Measurements from ENCODE around the gene MYOF. TPM values are rescaled to one million over a fixed set of nuclear protein-coding genes. Genes with fewer than 3 reads are reported as not detected.
"Not testable (repeated sequence)": the region's sequence is repeated elsewhere in the genome, so short reads cannot be mapped to it uniquely, and the experiment has no call there.

Gene MYOF
- total RNA-seq, 1 donor from 2014 or later: 25.4 TPM

DNA sequence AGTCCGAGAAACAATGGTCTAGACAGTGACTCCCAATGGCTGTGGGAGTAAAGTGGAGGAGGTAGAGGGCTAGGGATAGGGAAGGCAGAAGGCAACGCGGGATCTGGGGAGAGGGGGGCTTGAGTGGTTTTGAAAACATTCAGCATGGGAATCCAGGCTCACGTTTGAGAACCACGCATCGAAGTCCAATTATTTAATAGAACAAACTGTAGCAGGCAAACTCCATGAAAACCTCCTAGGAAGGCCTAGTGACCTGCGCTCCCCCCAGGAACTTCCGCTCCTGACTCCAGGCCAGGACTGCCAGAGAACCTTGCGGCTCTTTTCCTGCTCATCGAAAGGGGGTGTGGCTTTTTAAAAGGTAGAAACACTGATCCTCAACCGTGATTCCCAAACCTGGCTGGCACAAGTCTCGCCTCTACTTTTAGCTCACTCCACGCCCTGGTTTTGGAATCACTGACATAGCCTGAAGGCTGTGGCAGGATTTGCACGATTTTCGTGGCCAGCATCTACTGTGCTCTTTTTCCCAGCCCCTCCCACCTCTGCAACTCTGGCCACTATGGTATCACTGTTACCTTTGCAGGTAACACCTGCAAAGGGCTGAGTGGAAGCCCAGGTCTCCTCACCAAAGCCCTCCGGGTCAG, 43.4 kb downstream of the MYOF start:
- Mint-ChIP-seq H3K27me3 (no peaks in the 10 kb centered on the region), H3K9me3 (no peaks in the 10 kb centered on the region), H3K4me3 (no peak overlapping the region), H3K4me1 (peaks cover 2% of the 10 kb centered on the region), H3K27ac (no peak overlapping the region), H3K36me3 (ENCODE audit: low read depth) (no peaks in the 10 kb centered on the region)
- DNase-seq: no peak
- intact Hi-C loops (cut with micrococcal nuclease): no loop called here

DNA sequence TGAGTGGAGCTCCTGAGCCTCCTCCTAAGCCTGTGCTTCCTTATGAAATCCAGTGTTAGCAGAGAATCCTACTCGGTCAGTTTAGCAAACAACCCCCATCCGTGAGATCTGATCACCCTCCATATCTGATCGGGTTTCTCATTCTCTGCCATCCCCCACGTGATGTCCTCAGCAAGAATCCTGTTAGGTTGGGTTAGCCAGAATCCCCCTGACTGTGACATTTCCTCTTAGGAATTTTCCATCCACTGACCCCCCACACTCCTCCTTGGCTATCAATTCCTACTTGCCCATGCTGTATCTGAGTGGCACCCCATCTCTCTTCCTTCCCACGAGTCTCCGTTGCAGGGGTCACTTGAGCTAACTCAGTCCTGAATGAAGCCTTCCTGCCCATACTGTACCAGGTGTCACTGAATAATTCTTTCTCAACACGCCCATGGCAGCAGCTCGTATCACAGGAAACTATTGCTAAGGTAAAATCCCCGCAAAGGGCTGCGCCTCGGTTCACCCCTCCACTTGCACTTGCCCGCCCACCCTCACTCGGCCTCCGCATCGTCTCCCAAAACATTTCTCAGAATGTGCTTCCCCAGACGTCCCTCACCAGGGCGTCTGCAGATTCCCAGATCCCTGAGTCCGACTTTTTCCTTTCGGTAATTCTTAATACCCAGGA, 44.1 kb downstream of the MYOF start:
- intact Hi-C loops (cut with micrococcal nuclease): no loop called here
- Mint-ChIP-seq H3K4me1 (peaks cover 2% of the 10 kb centered on the region), H3K4me3 (no peak overlapping the region), H3K27me3 (no peaks in the 10 kb centered on the region), H3K9me3 (no peaks in the 10 kb centered on the region), H3K36me3 (ENCODE audit: low read depth) (no peaks in the 10 kb centered on the region), H3K27ac (no peak overlapping the region)
- no peak for DNase-seq

DNA sequence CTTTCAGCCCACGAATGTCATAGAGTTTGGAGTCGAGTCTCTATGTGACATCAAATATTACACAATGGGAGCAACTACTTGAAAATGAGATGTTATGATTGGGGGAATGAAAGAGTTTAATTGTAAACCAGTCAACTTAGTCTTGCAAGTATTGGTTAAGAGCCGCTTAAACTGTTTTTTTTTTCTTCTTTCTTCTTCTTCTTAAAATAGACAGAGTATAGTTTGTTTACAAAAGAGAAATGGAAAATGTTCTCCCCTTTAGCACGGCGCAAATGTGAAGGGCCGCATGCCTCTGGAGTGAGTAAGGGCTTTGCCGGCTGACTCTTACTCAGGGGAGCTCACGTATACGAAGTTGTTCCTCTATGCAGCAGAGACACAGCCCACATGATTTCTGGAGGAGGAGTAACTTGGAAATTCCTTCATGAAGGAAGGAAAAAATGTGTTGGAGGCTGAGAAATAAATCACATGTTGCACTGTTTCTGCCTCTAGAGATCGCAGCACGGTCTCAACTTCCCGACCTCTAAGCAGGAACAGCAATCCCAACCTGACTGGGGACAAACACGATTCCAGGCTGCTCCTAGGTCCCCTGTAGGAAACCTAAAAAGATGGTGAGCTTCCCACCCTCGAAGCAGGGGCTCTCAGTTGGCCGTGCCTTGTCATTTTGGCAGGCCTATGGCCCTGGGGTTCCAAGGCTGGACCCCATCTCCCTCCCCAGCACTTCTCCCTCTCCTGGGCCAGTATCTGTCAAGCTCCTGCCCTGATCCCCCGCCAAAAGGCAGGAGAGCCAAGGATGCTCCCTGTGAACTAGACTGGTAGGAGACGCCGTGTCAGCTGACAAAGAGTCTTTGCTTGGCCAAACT, 44.8 kb downstream of the MYOF start:
- intact Hi-C loops (cut with micrococcal nuclease): no loop called here
- Mint-ChIP-seq H3K36me3 (ENCODE audit: low read depth) (no peaks in the 10 kb centered on the region), H3K9me3 (no peaks in the 10 kb centered on the region), H3K27me3 (no peaks in the 10 kb centered on the region), H3K4me1 (peaks cover 2% of the 10 kb centered on the region), H3K27ac (no peak overlapping the region), H3K4me3 (no peak overlapping the region)
- DNase-seq: no peak

GRCh38 chr10:93436591-93437085, 45.5 kb downstream of the MYOF start:
- no peak overlapping the region for H3K27ac Mint-ChIP-seq
- no peak for DNase-seq
- no peak overlapping the region for H3K4me3 Mint-ChIP-seq
- no peaks in the 10 kb centered on the region for H3K36me3 Mint-ChIP-seq (ENCODE audit: low read depth)
- H3K4me1 Mint-ChIP-seq: peaks cover 2% of the 10 kb centered on the region
- no peaks in the 10 kb centered on the region for H3K9me3 Mint-ChIP-seq
- no peaks in the 10 kb centered on the region for H3K27me3 Mint-ChIP-seq
- intact Hi-C loops (cut with micrococcal nuclease): no loop called here

DNA sequence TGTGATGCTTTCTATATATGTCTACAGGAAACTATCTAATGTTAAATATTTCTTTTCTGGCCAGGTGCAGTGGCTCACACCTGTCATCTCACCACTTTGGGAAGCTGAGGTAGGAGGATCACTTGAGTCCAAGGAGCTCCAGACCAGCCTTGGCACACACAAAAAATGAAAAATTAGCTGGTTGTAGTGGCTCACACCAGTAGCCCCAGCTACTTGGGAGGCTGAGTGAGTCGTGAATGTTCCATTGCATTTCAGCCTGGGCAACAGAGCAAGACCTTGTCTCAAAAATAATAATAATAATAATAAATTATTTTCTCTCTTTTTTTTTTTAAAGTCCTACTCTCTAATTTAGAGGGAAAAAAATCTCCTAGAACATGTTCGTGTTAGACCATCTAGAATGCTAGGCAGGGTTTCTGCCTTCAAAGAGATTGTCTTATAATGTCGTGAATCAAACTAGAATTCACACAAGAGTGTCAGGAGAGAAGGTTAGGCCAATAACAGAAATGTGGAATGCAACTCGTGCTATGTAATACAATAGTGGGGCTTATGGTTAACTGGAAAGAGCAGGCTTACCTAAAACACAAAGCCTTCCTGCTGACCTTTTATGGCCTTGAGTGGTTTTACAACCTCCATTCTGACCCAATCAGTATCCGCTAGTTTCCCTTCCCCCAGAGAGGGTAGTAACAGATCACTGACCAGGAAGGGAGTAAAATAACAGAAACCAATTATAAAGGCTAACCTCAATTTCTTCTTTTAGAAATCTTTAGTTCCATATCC, 46.3 kb downstream of the MYOF start:
- peaks cover 3% of the 10 kb centered on the region for H3K36me3 Mint-ChIP-seq (ENCODE audit: low read depth)

GRCh38 chr10:93434991-93435491, 47.1 kb downstream of the MYOF start:
- H3K4me1 Mint-ChIP-seq: peaks cover 2% of the 10 kb centered on the region
- H3K4me3 Mint-ChIP-seq: no peak overlapping the region
- intact Hi-C loops (cut with micrococcal nuclease): no loop called here
- peaks cover 4% of the 10 kb centered on the region for H3K9me3 Mint-ChIP-seq
- no peaks in the 10 kb centered on the region for H3K27me3 Mint-ChIP-seq
- no peak overlapping the region for H3K27ac Mint-ChIP-seq
- no peak for DNase-seq
- H3K36me3 Mint-ChIP-seq (ENCODE audit: low read depth): peaks cover 3% of the 10 kb centered on the region

More for the DNA sequence above, 46.3 kb downstream of the MYOF start:
- intact Hi-C loops (cut with micrococcal nuclease): no loop called here
- H3K27ac Mint-ChIP-seq: no peak overlapping the region
- no peak for DNase-seq
- H3K27me3 Mint-ChIP-seq: no peaks in the 10 kb centered on the region
- H3K9me3 Mint-ChIP-seq: peaks cover 4% of the 10 kb centered on the region
- H3K4me3 Mint-ChIP-seq: no peak overlapping the region
- H3K4me1 Mint-ChIP-seq: peaks cover 2% of the 10 kb centered on the region

- H3K27me3 Mint-ChIP-seq: no peaks in the 10 kb centered on the region
- intact Hi-C loops (cut with micrococcal nuclease): no loop called here
- DNase-seq: no peak
- no peak overlapping the region for H3K27ac Mint-ChIP-seq
- peaks cover 5% of the 10 kb centered on the region for H3K4me1 Mint-ChIP-seq
- H3K4me3 Mint-ChIP-seq: no peak overlapping the region
- peaks cover 4% of the 10 kb centered on the region for H3K36me3 Mint-ChIP-seq (ENCODE audit: low read depth)
- peaks cover 11% of the 10 kb centered on the region for H3K9me3 Mint-ChIP-seq
Observed at GRCh38 chr10:93431361-93431760, 50.8 kb downstream of the MYOF start.

GRCh38 chr10:93425861-93426260, 56.3 kb downstream of the MYOF start:
- intact Hi-C loops (cut with micrococcal nuclease): no loop called here
- H3K36me3 Mint-ChIP-seq (ENCODE audit: low read depth): peaks cover 2% of the 10 kb centered on the region

DNA sequence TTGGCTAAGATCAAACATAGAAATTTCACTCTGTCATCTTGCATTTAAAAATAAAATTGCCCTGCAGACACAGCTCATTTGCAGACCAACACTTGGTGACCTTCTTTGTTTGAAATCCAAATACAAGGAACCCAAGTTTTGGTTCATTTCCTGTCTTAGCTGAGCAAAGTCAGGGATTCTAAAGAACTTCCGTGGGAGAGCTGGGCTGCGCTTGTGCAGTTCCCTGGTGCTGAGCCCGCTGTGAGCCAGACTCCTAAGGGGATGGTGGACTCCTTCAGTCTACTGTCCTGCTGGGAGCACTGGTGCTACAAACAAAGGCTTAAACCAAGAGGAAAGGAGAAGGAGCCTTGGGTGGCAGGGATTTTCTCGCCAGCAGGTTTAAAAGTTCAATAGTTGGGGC, 60.0 kb downstream of the MYOF start:
- Mint-ChIP-seq H3K36me3 (ENCODE audit: low read depth) (no peaks in the 10 kb centered on the region), H3K27me3 (no peaks in the 10 kb centered on the region), H3K9me3 (no peaks in the 10 kb centered on the region), H3K4me1 (peaks cover 5% of the 10 kb centered on the region), H3K27ac (no peak overlapping the region), H3K4me3 (no peak overlapping the region)
- intact Hi-C loops (cut with micrococcal nuclease): no loop called here
- DNase-seq: no peak

More at GRCh38 chr10:93425861-93426260, 56.3 kb downstream of the MYOF start:
- no peaks in the 10 kb centered on the region for H3K27me3 Mint-ChIP-seq
- DNase-seq: no peak
- no peak overlapping the region for H3K4me3 Mint-ChIP-seq
- peaks cover 7% of the 10 kb centered on the region for H3K9me3 Mint-ChIP-seq
- peaks cover 10% of the 10 kb centered on the region for H3K4me1 Mint-ChIP-seq
- H3K27ac Mint-ChIP-seq: no peak overlapping the region

DNA sequence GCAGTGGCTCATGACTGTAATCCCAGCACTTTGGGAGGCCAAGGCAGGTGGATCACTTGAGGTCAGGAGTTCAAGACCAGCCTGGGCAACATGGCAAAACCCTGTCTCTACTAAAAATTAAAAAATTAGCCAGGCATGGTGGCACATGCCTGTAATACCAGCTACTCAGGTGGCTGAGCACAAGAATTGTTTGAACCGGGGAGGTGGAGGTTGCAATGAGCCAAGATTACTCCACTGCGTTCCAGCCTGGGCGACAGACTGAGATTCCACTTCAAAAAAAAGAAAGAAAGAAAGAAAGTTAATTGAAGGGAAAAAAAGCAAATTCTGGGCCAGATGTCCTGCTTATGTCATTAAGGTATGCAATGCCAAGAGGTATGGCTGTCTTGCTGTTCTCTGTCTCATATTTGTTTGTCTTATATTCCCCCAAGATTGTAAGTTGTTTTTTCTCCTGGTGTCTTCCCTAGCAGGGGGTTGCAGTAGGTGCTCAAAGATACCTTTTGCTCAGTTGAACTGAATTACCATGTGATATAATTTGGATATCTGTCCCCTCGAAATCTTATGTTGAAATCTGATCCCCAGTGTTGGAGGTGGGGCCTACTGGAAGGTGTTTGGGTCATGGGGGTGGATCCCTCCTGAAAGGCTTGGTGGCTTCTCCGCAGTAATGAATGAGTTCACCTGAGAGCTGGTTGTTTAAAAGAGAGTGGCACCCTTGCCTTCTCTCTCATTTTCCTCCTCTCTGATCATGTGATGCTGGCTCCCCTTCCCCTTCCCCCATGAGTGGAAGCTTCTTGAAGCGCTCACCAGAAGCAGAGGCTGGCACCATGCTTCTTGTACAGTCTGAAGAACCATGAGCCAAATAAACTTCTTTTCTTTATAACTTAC, 60.9 kb downstream of the MYOF start:
- no peaks in the 10 kb centered on the region for H3K9me3 Mint-ChIP-seq
- H3K36me3 Mint-ChIP-seq (ENCODE audit: low read depth): no peaks in the 10 kb centered on the region
- no peaks in the 10 kb centered on the region for H3K27me3 Mint-ChIP-seq
- no peak overlapping the region for H3K4me3 Mint-ChIP-seq
- peaks cover 5% of the 10 kb centered on the region for H3K4me1 Mint-ChIP-seq
- H3K27ac Mint-ChIP-seq: no peak overlapping the region
- intact Hi-C loops (cut with micrococcal nuclease): no loop called here
- no peak for DNase-seq

- Mint-ChIP-seq H3K9me3 (no peaks in the 10 kb centered on the region), H3K36me3 (ENCODE audit: low read depth) (no peaks in the 10 kb centered on the region), H3K27me3 (no peaks in the 10 kb centered on the region), H3K4me3 (no peak overlapping the region), H3K27ac (no peak overlapping the region), H3K4me1 (peaks cover 5% of the 10 kb centered on the region)
- intact Hi-C loops (cut with micrococcal nuclease): no loop called here
- no peak for DNase-seq
Observed at GRCh38 chr10:93420091-93420490, 62.0 kb downstream of the MYOF start.

- H3K36me3 Mint-ChIP-seq (ENCODE audit: low read depth); intact Hi-C loops (cut with micrococcal nuclease); H3K4me1 Mint-ChIP-seq; H3K9me3 Mint-ChIP-seq; DNase-seq; H3K27me3 Mint-ChIP-seq; H3K27ac Mint-ChIP-seq; H3K4me3 Mint-ChIP-seq: not testable (repeated sequence)
Observed at GRCh38 chr10:93419016-93419415, 63.1 kb downstream of the MYOF start.

DNA sequence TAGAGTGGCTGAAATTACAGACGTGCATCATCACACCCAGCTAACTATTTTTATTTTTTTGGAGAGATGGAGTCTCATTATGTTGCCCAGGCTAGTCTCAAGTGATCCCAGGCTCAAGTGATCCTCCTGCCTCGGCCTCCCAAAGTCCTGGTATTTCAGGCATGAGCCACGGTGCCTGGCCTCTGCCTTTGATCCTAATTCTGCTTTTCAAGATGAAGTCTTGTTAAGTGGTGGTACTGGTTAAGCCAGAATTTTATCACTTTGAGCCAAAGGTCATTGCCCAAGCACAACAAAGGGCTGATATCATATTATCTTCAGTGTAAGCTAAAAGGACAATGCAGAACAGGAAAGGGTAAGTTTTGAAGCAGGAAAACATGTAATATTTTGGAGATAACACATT, 64.2 kb downstream of the MYOF start:
- Mint-ChIP-seq H3K36me3 (ENCODE audit: low read depth) (peaks cover 2% of the 10 kb centered on the region), H3K27ac (no peak overlapping the region), H3K9me3 (no peaks in the 10 kb centered on the region), H3K4me1 (peaks cover 16% of the 10 kb centered on the region), H3K4me3 (no peak overlapping the region), H3K27me3 (no peaks in the 10 kb centered on the region)
- no peak for DNase-seq
- intact Hi-C loops (cut with micrococcal nuclease): no loop called here
